ENCODE measurements around the gene HYAL2.

DNA sequence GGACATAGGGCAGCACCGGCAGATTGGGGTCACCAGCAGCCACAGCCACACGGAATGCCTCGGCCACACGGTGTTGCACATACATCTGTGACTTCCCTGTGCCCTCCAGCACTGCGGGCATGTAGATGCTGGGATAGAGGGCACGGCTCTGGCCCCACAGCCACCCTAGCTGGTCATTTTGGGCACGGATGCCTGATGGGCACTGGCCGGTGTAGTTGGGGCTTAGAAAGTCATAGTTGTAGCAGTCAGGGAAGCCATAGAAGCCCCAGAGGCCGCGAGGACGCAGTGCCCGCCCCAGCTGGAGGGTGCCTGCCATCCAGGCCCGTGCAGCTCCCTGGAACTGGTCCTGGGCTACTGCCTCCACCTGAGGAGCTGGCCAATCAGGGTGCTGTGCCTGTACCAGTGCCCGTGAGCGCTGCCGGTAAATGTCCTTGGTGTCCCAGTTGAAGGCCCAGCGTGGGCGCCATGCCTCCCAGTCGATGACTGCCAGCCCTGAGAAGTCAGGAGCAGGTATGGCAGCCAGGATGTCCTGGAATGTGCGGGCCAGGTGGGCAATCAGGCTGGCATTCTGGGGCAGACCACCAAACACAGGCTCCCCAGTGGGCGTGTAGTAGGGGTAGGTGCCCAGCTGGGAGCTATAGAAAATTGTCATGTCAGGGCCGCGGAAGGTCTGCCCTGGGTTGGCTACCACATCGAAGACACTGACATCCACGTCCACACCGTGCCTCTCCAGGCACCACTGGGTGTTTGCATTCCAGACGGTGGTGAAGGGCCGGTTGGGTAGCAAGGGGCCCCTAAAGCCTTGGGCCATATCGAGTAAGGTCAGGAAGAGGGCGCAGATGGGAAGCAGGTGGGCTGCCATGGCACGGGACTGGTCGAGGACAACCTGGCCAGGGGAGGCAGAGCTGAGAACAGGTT is 20.2 kb downstream of the HYAL2 start:
- TF ChIP-seq, protein P1, sequence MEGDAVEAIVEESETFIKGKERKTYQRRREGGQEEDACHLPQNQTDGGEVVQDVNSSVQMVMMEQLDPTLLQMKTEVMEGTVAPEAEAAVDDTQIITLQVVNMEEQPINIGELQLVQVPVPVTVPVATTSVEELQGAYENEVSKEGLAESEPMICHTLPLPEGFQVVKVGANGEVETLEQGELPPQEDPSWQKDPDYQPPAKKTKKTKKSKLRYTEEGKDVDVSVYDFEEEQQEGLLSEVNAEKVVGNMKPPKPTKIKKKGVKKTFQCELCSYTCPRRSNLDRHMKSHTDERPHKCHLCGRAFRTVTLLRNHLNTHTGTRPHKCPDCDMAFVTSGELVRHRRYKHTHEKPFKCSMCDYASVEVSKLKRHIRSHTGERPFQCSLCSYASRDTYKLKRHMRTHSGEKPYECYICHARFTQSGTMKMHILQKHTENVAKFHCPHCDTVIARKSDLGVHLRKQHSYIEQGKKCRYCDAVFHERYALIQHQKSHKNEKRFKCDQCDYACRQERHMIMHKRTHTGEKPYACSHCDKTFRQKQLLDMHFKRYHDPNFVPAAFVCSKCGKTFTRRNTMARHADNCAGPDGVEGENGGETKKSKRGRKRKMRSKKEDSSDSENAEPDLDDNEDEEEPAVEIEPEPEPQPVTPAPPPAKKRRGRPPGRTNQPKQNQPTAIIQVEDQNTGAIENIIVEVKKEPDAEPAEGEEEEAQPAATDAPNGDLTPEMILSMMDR (conservative IDR thresholded peaks at IDR 0.05; ENCODE audit: low read length) = no peak
- no peak for TF ChIP-seq EZH2phosphoT487 (IDR thresholded peaks at IDR 0.05; ENCODE audit: borderline replicate concordance, low read depth, low read length)
